ENCODE measurements around the gene RXRA. TPM values are rescaled to one million over a fixed set of nuclear protein-coding genes. Genes with fewer than 3 reads are reported as not detected.

The RXRA gene
- total and polyA plus RNA-seq, 7 donors: 37.7 to 192 (median 139) TPM

GRCh38 chr9:134436911-134437310 is 110.7 kb downstream of the RXRA start:
- peaks cover 85% of the 10 kb centered on the region for H3K4me1 ChIP-seq
- intact Hi-C loops (cut with DNase I): loop anchor here in 1 of 2 donors (10.0 kb wide), 1 partner anchor 172 kb away; no protein-coding TSS in a partner anchor
- TF ChIP-seq CTCF (IDR thresholded peaks at IDR 0.05): no peak
- no peaks in the 10 kb centered on the region for H3K9me3 ChIP-seq
- peaks cover 0 to 32% of the 10 kb centered on the region in 2 donors for H3K36me3 ChIP-seq (ENCODE audit: insufficient read depth in 1 of 2, low read depth in 1 of 2)
- H3K27me3 ChIP-seq (ENCODE audit: insufficient read depth in 3 of 3, low read length in 2 of 3): no peaks in the 10 kb centered on the region
- no peak overlapping the region for H3K4me3 ChIP-seq
- 43 to 57% (median 44%) methylated on average over 13 of the region's 13 CpGs for WGBS, 3 donors
- peak overlapping the region; percentile 87 for H3K27ac ChIP-seq
- no peak for ATAC-seq
- no peak for DNase-seq

- no peak for TF ChIP-seq CTCF (IDR thresholded peaks at IDR 0.05)
- Histone ChIP-seq H3K27ac (peak overlapping the region; percentile 87), H3K4me1 (peaks cover 85% of the 10 kb centered on the region), H3K36me3 (ENCODE audit: insufficient read depth in 1 of 2, low read depth in 1 of 2) (peaks cover 0 to 28% of the 10 kb centered on the region in 2 donors), H3K27me3 (ENCODE audit: insufficient read depth in 3 of 3, low read length in 2 of 3) (no peaks in the 10 kb centered on the region), H3K9me3 (no peaks in the 10 kb centered on the region), H3K4me3 (no peak overlapping the region)
- ATAC-seq: no peak
- intact Hi-C loops (cut with DNase I): loop anchor here in 1 of 2 donors (10.0 kb wide), 1 partner anchor 173 kb away; no protein-coding TSS in a partner anchor
- DNase-seq: no peak
- 54 to 70% (median 62%) methylated on average over 26 to 31 of the region's 31 CpGs for WGBS, 3 donors
Observed at GRCh38 chr9:134437403-134438194, 111.3 kb downstream of the RXRA start.

GRCh38 chr9:134438195-134438788 is 112.0 kb downstream of the RXRA start:
- peak in 1 of 2 donors; percentile 55 for DNase-seq
- peak overlapping the region; percentile 87 for H3K27ac ChIP-seq
- intact Hi-C loops (cut with DNase I): loop anchor here in 1 of 2 donors (10.0 kb wide), 1 partner anchor 173 kb away; no protein-coding TSS in a partner anchor
- no peak for ATAC-seq
- H3K27me3 ChIP-seq (ENCODE audit: insufficient read depth in 3 of 3, low read length in 2 of 3): no peaks in the 10 kb centered on the region
- no peak overlapping the region for H3K4me3 ChIP-seq
- H3K9me3 ChIP-seq: no peaks in the 10 kb centered on the region
- peaks cover 0 to 28% of the 10 kb centered on the region in 2 donors for H3K36me3 ChIP-seq (ENCODE audit: insufficient read depth in 1 of 2, low read depth in 1 of 2)
- peaks cover 85% of the 10 kb centered on the region for H3K4me1 ChIP-seq
- peak; percentile 14 for TF ChIP-seq CTCF (IDR thresholded peaks at IDR 0.05)
- WGBS, 3 donors: 66 to 72% (median 67%) methylated on average over 18 to 19 of the region's 19 CpGs

GRCh38 chr9:134439368-134439784 is 113.1 kb downstream of the RXRA start:
- TF ChIP-seq CTCF (IDR thresholded peaks at IDR 0.05): no peak
- Histone ChIP-seq H3K27ac (peak overlapping the region; percentile 87), H3K4me1 (peaks cover 80% of the 10 kb centered on the region), H3K9me3 (no peaks in the 10 kb centered on the region), H3K27me3 (ENCODE audit: insufficient read depth in 3 of 3, low read length in 2 of 3) (no peaks in the 10 kb centered on the region), H3K36me3 (ENCODE audit: insufficient read depth in 1 of 2, low read depth in 1 of 2) (peaks cover 0 to 21% of the 10 kb centered on the region in 2 donors), H3K4me3 (no peak overlapping the region)
- no peak for DNase-seq
- intact Hi-C loops (cut with DNase I): loop anchor here in 1 of 2 donors (10.0 kb wide), 1 partner anchor 175 kb away; no protein-coding TSS in a partner anchor
- WGBS, 3 donors: 39 to 77% (median 44%) methylated on average over 23 of the region's 23 CpGs
- peak in 3 of 4 donors; percentile 0 to 15 (median 11) for ATAC-seq

Measured in psoas muscle (tissue), 8 donors.